GM21515 (cell line): ENCODE data around the gene RNF151.

Experiments used
- ATAC-seq: cut with Tn5 transposase; IDR thresholded peaks from one replicate; pipeline ENCODE4 v1.9.1; 2021; ENCODE audit not compliant: unreplicated experiment

Gene RNF151

DNA sequence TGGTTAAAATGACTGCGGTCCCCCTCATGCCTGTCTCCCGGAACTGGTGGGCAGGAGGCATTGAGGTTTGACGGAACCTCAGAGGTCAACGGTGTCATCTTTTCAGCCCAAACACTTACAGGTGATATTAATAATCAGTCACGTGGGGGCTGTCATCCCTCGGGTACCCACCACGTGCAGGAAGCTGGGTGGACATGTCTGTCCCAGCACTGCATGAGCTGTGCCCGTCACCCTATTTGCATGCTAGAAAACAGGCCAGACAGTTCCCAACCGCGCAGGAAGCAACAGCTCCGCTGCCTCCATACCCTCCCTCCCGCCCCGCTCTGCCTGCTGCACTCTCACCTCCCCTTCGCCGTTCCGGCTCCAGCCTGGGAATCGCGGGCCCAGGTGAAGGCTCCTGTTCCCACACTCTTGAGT, 24.5 kb downstream of the RNF151 start:
- ATAC-seq: no peak

DNA sequence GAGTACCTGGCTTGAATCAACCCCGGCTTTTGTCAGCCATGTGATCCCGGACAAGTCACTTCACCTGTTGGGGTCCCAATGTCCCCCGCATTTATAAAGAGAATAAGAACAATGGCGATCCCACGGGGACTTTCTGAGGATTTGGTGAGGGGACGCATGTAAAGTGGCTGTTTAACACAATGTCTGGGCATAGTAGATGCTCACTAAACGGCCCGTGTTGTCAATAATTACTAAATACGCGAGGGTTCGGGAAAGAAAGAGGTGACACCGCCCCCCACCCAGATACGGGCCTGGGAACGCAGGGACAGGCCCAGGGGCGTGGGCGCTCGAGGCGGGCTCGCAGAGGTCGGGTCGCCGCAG, 24.9 kb downstream of the RNF151 start:
- no peak for ATAC-seq

DNA sequence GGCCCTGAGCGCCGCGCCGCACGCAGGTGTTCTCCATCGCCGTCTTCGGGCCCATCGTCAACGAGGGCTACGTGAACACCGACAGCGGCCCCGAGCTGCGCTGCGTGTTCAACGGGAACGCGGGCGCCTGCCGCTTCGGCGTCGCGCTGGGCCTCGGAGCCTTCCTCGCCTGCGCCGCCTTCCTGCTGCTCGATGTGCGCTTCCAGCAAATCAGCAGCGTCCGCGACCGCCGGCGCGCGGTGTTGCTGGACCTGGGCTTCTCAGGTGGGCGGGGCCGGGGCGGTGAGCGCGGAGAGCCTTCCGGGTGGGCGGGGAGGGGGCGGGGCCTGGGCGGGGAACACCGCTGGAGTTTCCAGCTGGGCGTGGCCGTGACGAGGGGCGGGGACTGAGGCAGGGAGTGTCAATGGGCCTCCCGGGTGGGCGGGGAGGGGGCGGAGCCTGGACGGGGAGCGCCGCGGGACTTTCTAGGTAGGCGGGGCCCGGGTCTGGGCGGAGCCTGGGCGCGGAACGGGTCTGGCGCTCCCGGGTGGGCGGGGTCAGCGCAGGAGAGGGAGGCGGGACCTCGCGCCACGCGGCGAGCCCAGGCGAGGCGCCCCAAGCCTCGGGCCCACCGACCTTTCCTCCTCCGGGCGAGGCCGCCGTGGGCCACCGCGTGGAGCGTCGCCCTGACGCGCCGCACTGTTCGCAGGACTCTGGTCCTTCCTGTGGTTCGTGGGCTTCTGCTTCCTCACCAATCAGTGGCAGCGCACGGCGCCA, 25.5 kb downstream of the RNF151 start:
- ATAC-seq: peak; percentile 48

DNA sequence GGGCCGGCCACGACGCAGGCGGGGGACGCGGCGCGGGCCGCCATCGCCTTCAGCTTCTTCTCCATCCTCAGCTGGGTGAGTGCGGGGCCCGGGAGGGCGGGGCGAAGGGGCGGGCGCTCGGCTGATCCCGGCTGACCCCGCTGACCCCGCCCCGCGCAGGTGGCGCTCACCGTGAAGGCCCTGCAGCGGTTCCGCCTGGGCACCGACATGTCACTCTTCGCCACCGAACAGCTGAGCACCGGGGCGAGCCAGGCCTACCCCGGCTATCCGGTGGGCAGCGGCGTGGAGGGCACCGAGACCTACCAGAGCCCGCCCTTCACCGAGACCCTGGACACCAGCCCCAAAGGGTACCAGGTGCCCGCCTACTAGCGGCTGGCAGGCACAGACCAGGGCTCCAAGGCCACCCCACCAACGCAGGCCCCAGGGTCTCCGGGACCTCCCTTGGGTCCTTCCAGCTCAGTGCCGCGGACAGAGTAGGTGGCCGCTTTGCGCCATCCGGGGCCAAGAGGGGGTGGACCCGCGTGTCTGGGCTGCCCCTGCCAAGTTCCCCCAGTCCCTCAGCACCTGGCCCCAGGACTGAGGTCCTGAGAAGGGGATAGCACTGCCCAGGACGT, 26.2 kb downstream of the RNF151 start:
- ATAC-seq: no peak

DNA sequence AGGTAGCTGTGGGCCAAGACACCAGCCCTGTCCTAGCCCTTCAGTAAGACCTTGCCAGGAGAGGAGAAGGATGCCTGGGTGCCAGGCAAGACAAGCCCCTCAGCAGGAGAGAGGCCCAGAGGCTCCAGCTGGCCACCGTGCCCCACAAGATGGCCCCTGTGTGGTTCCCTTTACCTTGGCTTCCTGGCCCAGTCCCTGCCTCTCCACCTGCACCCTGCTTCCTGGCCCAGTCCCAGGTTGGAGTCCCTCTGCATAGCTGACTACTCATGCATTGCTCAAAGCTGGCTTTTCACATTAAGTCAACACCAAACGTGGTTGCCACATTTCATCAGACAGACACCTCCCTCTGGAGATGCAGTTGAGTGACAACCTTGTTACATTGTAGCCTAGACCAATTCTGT, 27.1 kb downstream of the RNF151 start:
- no peak for ATAC-seq

DNA sequence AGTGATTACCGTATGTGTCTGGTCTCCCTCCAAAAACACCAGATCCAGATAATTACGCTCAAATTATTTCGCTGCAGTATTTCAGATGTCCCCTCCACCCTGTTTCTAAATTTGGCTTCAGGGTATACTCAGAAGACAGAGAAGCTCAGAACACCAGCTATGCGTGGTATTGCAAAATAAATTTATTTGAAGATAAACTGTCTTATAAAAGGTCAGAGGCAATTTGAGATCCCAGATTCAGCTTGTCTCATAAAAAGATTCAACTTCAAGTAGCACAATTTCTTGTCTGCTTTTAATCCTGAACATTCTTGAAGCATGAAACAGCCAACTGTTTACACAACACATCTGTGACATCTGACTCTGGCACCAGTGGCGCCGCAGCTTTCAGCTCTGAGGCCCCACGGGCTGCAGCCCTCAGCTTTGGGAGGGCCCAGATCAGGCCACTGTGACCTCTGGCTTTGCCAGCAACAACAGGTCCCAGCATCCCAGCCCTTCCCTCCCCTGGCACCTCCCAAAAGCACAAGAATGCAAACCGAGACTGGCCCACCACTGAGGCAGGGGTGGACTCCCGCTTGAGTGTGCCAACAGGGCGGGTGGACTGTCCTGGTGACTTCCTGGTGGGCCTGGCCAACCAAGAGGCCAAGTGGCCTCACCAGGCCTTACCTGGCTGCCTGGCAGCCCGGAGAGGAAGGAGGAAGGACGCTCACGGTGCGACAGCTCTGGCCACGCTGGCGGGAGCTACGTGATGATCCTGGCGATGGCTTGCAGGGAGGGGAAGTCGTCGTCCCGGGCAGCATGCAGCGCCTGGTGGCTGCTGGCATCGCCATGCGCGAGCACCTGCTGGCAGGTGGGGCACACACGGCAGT, 31.1 kb downstream of the RNF151 start:
- ATAC-seq: no peak

DNA sequence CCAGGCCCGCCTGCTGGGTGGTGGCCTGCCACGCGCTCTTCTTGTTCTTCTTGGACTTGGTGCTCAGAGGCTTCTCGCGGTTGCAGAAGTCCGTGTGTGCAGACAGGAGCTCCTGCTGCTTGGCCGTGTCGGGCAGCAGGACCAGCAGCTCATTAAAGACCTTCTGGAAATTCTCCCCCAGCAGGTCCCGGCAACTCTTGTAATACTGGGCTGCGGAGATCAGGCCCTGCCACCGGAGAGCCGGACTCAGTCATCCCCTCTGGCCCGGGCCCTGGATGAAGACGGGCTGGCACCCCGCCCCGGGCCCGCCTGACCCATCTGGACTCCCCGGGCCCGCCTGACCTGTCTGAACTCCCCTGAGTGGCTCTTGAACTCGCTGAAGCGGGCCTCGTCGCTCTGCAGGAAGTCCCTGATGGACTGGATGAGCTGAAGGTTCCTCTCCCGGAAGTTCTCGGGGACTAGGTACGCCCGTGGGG, 31.7 kb downstream of the RNF151 start:
- no peak for ATAC-seq

DNA sequence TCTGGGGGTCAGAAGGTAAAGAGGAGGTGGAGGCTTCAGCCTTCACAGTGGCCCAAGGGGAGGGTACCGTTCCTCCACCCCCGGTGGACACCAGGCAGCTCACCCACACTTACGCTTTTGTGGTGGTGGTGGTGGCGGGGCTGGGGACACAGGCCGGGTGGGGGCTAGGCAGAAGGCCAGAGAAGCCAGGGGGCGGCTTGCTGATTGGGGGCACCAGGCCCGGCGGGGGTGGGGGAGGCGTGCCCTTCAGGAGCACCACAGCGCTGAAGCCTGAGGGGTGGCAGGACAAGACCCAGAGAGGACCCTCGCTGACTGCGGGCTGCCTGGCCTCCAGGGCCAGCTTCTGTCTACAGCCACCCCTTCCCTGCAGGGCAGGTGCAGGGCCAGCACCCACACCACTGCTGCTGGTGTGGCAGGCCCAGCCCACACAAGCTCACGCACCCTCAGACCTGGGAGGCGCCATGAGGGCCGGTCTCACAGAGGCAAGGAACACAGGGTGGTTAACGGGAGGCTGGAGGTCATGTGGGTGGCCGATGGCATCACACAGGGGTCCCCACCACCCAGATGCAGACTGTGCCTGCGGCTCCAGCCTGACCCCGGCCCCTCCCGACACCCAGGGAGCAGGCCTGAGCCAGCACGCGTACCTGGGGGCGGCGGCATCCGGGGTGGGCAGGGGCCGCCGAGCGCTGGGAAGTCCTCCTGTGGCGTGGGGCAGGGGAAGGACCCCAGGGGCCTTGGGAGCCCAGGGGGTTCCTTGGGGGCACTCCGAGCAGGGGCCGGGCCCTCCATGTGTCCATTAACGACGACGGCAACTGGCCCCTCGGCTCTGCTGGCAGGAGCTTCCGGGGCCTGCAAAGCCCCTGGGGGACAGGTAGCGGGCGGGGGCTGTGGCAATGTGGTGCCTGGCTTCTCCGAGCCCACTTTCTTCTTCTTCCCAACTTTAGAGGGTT, 32.5 kb downstream of the RNF151 start:
- no peak for ATAC-seq

DNA sequence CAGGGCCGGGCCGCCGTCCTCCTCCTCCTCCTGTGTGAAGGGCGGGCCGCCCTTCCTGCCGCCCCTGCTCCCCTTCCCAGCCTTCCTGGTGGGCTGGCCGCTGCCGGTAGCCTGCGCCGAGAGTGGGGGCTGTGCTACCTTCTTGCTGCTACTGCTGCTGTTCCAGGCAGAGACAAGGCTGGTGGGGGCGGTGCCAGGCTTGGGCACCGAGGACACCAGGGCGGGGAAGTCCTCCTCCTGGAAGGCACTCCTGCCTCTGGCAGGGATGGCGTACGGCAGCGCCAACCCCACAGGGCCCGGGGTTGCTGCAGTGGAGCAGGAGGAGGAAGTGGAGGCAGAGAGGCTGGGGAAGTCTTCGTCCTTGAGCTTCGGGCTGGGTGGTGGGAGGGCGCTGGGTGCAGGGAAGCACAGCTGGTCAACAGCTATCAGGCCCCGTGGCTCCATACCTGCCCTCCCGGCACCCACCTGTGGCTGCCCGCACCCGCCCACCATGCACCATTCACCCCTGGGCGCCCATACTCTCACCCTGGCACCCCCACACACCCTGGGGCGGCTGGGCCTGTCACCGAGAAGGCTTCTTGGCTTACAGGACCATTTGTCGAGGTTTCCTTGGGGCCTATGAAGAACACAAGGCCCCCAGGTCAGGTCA, 33.3 kb downstream of the RNF151 start:
- ATAC-seq: no peak

DNA sequence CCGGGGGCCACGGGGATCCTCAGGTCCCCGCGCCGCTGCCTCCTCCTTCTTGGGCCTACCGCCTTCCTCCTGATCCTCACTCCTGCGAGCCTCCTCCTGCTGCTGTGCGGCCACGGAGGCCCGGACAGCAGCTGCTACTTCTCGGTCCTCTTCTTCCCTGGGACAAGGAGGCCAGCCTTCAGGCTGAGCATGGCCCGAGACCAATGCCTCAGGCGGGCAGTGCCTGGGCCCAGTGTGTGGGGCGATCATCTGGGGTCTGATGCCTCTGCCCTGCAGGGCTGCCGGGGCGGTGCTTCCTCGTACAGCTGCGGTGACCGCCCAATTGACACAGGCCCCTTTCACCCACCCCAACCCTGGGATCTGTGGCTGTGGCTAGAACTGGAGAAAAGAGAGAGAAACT, 34.4 kb downstream of the RNF151 start:
- ATAC-seq: no peak

DNA sequence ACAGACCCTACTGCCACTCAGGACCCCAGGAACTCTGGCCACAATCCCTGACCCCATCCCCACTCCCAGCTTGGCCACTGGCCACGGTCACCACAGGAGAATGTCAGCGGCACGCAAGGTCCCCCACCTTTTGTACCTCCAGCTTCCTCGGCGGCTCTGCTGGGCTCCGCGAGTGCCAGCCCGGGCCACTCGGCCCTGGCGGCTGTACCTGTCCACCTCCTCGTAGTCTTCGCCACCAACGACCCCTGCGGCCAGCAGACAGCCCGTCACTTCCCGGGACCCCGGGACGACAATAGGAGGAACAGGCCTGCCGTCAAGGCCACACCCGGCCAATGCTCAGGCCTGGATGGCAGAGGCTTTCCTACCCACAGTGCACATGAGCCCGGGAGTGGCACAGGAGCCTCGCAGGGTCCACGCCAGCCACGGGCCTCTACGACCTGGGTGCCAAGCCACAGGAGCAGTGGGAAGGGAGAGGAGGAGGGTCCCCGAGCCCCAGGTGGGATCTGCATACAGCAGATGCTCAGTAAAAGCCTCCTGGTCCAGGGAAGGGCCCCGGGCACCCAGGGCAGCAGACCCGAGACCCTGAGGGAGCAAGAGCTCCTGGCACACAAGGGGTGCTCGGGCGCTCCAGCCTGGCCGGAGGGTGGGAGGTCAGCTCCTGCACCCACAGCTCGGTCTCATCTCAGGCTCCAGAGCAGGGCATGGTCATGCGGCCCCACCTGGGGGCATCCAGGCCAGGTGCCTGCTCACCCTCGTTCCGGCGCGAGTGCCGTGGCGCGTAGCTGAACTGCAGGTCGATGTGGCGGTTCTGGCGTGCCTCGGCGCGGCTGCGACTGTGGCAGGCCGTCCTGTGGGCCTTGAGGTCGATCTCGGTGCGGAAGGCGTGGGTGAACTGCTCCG, 35.0 kb downstream of the RNF151 start:
- ATAC-seq: no peak

DNA sequence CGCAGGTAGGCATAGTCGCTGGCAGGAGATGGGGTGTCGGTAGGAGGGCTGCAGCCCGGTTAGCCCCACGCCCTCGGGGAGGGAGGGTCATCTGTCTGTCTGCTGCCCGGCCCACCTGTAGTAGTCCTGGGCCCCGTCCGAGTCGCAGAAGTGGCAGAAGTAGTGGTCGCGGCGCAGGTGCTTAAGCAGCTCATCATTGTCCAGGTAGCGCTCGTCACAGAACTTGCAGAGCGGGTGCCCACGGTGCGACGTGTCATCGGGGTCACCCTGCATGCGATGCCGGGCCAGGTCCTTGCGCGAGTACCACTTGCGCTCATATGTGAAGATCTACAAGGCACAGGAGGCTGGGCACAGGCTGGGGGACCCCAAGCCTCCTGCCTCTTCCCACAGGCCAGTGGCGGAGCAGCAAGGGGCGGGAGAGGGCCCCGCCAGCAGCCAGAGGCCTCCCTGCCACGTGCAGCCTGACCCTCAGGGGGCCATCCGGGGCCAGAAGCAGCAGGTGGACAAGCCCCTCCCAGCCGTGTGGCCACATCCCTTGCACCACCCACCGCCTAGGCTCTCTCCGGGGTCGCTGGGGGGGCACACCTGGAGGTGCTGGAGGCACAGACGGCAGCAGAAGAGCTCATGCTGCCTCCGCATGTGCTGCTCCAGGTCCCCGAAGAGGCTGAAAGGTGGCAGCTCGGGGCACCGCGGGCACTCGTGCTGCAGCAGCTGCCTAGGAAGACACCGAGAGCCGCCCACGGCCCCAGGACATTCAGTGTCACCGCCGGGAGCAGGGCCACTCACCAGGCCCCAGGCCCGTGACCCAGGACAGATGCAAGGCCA, 36.0 kb downstream of the RNF151 start:
- ATAC-seq: no peak

DNA sequence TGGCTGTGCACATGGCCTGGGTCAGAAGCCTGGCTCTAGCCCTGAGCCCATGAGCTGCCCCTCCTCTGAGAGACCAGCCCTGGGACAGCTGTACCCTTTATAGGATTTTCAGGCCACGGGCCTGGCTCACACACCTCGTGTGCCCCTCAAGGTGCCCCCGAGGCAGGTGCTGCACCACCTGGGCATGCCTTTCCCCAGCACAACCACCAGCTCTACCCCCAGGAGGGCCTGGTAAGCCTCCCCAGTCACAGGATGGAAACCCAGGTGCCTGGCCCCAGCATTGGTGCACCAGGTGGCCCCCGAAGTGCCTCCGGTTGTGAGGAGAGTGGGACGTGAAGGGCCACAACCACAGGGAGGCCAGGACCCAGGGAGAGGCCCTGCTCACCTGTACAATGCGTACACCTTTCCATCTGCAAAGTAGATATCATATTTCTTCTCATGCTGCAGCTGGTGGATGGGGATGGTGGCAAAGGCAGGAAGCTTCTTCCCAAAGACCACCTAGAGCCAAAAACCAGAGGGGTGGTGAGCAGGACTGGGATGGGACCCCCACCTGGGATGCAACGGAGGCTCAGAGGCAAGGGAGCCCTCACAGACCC, 36.7 kb downstream of the RNF151 start:
- no peak for ATAC-seq

DNA sequence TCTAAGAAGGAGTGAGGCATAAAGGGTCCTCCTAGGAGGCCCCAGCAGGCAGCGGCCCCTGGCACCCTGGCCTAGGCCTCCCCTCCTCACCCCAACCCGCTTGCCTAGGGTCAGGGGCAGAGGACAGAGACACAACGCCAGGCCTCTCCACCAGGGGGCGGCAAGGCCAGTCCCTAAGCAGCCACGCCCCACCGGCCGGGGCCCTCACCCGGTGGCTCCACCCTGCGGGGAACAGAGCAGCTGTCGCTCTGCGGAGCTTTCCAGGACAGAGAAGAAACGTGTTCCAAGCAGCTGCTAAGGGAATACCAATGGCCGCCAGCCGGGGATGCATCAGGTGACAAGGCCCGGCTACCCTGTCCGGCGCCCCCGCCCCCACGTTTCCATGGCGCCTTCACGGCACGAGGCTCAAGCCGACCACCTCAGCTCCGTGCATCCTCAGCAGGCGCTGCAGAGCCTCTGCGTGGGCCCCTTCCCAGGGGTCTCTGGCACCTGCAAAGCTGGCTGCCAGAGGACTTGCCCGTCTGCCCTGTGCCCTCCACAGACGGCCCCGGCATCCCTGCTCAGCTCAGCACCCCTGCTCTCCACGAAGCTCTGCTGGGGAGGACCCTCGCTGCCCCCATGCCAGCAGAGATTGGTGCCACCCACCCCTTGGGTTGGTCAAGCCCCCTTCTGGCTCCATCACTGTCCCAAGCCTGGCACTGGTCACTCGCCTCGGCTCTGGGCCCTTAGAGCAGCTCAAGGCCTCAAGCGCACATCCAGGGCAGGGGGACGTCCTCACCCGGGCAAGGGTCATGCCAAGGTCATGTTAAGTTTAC, 37.4 kb downstream of the RNF151 start:
- ATAC-seq: no peak

DNA sequence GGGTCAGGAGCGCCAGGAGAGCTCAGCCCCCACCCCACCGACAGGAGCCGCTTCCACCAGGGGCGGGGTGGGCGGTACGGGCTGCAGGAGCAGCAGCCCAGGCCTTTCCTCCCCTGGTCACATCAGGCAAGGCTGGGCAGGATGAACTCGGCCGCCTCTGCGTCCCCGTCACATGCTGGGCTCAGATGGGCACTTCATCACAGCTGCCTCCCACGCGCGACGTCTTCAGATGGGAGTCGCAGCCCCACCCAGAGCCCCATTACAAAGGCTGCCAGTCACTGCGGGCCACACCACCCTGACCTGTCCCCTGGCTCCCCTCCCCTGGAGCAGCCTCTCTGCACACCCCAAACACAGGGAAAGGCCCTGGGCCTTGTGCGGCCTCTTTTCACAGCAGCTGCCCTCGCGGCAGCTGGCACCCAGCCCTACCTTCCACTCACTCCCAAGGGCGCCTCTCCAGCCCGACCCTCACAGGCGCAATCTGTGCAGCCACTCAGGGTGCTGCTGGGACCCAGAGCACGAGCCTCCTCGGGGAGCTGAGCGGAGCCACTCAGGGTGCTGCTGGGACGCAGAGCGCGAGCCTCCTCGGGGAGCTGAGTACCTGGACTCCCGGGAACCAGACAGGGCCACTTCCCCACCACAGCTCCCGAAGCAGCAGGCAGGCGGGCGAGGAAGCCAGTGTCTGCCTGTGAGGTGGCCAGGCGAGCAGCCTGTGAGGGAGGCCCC, 38.3 kb downstream of the RNF151 start:
- no peak for ATAC-seq

DNA sequence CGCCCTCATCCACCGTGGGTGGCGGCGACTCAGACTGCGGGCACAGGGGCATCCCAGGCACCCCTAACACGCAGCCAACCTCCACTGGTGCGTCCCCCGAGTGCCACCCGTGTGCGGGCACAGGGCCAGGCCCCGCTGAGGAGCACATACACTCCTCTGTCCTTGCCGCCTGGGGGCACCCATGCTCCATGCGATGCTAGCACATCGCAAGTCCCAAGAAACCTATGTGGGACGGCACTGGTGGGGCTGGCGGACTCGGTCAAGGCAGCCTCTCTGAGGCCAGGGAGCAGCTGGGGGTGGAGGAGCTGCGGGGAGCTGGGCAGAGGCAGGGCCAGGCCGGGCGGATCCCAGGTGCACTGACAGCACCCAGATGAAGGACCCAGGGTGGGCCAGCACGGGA, 39.0 kb downstream of the RNF151 start:
- no peak for ATAC-seq
